ENCODE results near the gene PARD3B. TPM values are rescaled to one million over a fixed set of nuclear protein-coding genes. Genes with fewer than 3 reads are reported as not detected.

Gene PARD3B
- total RNA-seq, 1 experiment from 2014 or later, result 3.6 TPM

DNA sequence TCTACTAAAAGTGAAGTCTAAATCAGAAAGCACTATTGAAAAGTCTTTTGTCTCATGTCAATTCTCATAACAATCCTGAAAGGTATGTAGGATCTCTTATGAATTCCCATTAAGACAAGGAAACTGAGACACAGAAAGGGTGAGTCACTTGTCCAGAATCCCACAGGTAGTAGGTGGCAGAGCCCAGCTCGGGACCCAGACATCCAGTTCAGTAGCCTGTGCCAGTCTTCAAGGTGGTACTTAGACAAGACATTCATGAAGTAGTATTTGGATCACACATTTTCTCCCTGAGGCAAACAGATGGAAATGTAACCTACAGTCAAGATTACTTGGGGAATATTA, 14.8 kb upstream of the PARD3B start:
- ChIA-PET POLR2A (no interaction called here), CTCF (interaction anchor here (0.6 kb wide), 1 partner anchor 1818 kb away, joined by 4 read pairs; no protein-coding TSS in a partner anchor)
- no peak overlapping the region for H3K27ac ChIP-seq (ENCODE audit: low read length)
- TF ChIP-seq SIN3A (IDR thresholded peaks at IDR 0.05; ENCODE audit: borderline replicate concordance, insufficient read depth, low read depth, low read length) (no peak), TCF7L2 (IDR thresholded peaks at IDR 0.05; ENCODE audit: low read depth, low read length) (no peak)
- ATAC-seq (no peak), DNase-seq (ENCODE audit: low read depth, low spot score) (no peak)
- no TSS peak for BruUV-seq (replicated peaks)
- H3K36me3 ChIP-seq (ENCODE audit: control insufficient read depth, insufficient read depth, low read length), result no peaks in the 10 kb centered on the region
- intact Hi-C loops (cut with micrococcal nuclease; ENCODE audit: unreplicated experiment), result no loop called here
- H3K9me3 ChIP-seq (ENCODE audit: control insufficient read depth, insufficient read depth, low read depth, low read length), result no peaks in the 10 kb centered on the region
- H3K4me1 ChIP-seq (ENCODE audit: control insufficient read depth, insufficient read depth, low read length), result no peaks in the 10 kb centered on the region
- H3K4me3 ChIP-seq (ENCODE audit: low read depth in 2 of 2, low read length in 2 of 2), result no peak overlapping the region
- H3K27me3 ChIP-seq (ENCODE audit: control insufficient read depth, insufficient read depth, low read length), result no peaks in the 10 kb centered on the region
- in situ Hi-C loops (cut with HindIII; ENCODE audit: low pct_unique_long_range_greater_than_20kb, low sequenced_read_pairs), result no loop called here

DNA sequence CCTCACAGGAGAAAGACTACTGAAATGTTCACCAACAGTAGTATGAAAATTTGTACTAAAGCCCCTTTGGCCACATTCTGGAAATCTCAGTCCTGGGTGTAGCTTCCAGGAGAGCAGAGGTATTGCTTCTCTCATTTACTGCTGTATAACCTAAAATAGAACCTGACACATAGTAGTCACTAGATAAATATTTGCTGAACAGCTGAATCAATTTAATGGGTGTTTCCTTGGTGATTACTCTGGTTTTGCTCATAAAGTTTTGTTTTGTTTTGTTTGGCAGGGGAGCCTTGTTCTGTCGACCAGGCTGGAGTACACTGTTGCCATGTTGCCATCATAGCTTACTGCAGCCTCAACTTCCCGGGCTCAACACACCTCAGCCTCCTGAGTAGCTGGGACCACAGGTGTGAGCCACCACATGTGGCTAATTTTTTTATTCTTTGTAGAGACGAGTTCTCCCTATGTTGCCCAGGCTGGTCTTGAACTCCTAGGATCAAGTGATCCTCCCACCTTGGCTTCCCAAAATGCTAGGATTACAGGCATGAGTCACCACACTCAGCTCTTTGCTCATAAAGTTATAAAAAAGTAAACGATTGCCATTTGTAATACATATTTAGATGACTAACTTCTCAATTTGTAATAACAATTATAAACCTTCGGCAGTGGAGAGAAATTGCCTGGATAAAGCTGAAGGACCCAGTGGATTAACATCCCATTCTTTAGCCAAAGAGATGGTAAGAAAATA, 11.5 kb upstream of the PARD3B start:
- H3K27me3 ChIP-seq (ENCODE audit: control insufficient read depth, insufficient read depth, low read length), result no peaks in the 10 kb centered on the region
- H3K27ac ChIP-seq (ENCODE audit: low read length), result no peak overlapping the region
- ATAC-seq (no peak), DNase-seq (ENCODE audit: low read depth, low spot score) (peak; percentile 54)
- no peaks in the 10 kb centered on the region for H3K36me3 ChIP-seq (ENCODE audit: control insufficient read depth, insufficient read depth, low read length)
- no peak overlapping the region for H3K4me3 ChIP-seq (ENCODE audit: low read depth in 2 of 2, low read length in 2 of 2)
- in situ Hi-C loops (cut with HindIII; ENCODE audit: low pct_unique_long_range_greater_than_20kb, low sequenced_read_pairs), result no loop called here
- CTCF ChIA-PET, result no interaction called here
- no TSS peak for BruUV-seq (replicated peaks)
- POLR2A ChIA-PET, result no interaction called here
- TF ChIP-seq, protein P1, sequence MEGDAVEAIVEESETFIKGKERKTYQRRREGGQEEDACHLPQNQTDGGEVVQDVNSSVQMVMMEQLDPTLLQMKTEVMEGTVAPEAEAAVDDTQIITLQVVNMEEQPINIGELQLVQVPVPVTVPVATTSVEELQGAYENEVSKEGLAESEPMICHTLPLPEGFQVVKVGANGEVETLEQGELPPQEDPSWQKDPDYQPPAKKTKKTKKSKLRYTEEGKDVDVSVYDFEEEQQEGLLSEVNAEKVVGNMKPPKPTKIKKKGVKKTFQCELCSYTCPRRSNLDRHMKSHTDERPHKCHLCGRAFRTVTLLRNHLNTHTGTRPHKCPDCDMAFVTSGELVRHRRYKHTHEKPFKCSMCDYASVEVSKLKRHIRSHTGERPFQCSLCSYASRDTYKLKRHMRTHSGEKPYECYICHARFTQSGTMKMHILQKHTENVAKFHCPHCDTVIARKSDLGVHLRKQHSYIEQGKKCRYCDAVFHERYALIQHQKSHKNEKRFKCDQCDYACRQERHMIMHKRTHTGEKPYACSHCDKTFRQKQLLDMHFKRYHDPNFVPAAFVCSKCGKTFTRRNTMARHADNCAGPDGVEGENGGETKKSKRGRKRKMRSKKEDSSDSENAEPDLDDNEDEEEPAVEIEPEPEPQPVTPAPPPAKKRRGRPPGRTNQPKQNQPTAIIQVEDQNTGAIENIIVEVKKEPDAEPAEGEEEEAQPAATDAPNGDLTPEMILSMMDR (IDR thresholded peaks at IDR 0.05), result no peak
- TF ChIP-seq, protein P2, sequence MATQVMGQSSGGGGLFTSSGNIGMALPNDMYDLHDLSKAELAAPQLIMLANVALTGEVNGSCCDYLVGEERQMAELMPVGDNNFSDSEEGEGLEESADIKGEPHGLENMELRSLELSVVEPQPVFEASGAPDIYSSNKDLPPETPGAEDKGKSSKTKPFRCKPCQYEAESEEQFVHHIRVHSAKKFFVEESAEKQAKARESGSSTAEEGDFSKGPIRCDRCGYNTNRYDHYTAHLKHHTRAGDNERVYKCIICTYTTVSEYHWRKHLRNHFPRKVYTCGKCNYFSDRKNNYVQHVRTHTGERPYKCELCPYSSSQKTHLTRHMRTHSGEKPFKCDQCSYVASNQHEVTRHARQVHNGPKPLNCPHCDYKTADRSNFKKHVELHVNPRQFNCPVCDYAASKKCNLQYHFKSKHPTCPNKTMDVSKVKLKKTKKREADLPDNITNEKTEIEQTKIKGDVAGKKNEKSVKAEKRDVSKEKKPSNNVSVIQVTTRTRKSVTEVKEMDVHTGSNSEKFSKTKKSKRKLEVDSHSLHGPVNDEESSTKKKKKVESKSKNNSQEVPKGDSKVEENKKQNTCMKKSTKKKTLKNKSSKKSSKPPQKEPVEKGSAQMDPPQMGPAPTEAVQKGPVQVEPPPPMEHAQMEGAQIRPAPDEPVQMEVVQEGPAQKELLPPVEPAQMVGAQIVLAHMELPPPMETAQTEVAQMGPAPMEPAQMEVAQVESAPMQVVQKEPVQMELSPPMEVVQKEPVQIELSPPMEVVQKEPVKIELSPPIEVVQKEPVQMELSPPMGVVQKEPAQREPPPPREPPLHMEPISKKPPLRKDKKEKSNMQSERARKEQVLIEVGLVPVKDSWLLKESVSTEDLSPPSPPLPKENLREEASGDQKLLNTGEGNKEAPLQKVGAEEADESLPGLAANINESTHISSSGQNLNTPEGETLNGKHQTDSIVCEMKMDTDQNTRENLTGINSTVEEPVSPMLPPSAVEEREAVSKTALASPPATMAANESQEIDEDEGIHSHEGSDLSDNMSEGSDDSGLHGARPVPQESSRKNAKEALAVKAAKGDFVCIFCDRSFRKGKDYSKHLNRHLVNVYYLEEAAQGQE (IDR thresholded peaks at IDR 0.05; ENCODE audit: insufficient read depth in 1 of 2, low read depth in 2 of 2, low read length in 1 of 2), result no peak
- TF ChIP-seq TCF7L2 (IDR thresholded peaks at IDR 0.05; ENCODE audit: low read depth, low read length), result no peak
- no peak for TF ChIP-seq POLR2AphosphoS5 (IDR thresholded peaks at IDR 0.05; ENCODE audit: low read depth, low read length)
- TF ChIP-seq SIN3A (IDR thresholded peaks at IDR 0.05; ENCODE audit: borderline replicate concordance, insufficient read depth, low read depth, low read length), result no peak
- no peaks in the 10 kb centered on the region for H3K4me1 ChIP-seq (ENCODE audit: control insufficient read depth, insufficient read depth, low read length)
- intact Hi-C loops (cut with micrococcal nuclease; ENCODE audit: unreplicated experiment), result no loop called here
- no peaks in the 10 kb centered on the region for H3K9me3 ChIP-seq (ENCODE audit: control insufficient read depth, insufficient read depth, low read depth, low read length)

DNA sequence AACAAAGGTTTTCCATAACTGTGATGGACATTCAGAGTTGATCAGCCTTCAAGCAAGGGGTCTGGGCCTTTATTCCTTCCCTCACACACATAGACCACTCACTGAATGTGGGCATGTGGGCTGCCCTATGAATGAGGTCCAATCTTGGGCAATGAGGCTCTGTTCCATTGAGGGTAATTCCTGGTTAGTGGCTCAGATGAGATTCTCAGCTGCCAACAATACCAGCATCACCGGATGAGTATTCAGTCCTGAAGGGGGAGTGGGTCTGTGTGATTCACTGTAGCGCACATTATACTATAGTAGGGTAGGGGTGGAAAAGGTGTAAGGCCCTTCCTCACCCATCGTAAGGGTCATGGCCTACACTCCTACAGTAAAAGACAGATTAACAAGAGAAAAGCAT, 9.9 kb upstream of the PARD3B start:
- no peak for ATAC-seq

More for the DNA sequence above, 9.9 kb upstream of the PARD3B start:
- ChIA-PET POLR2A (no interaction called here), CTCF (no interaction called here)
- H3K27ac ChIP-seq (ENCODE audit: low read length), result no peak overlapping the region
- no peak for DNase-seq (ENCODE audit: low read depth, low spot score)
- no peaks in the 10 kb centered on the region for H3K9me3 ChIP-seq (ENCODE audit: control insufficient read depth, insufficient read depth, low read depth, low read length)
- BruUV-seq (replicated peaks), result no TSS peak
- no peak overlapping the region for H3K4me3 ChIP-seq (ENCODE audit: low read depth in 2 of 2, low read length in 2 of 2)
- H3K4me1 ChIP-seq (ENCODE audit: control insufficient read depth, insufficient read depth, low read length), result no peaks in the 10 kb centered on the region
- in situ Hi-C loops (cut with HindIII; ENCODE audit: low pct_unique_long_range_greater_than_20kb, low sequenced_read_pairs) (no loop called here), intact Hi-C loops (cut with micrococcal nuclease; ENCODE audit: unreplicated experiment) (no loop called here)
- no peak for TF ChIP-seq POLR2AphosphoS5 (IDR thresholded peaks at IDR 0.05; ENCODE audit: low read depth, low read length)
- TF ChIP-seq, protein P2 (IDR thresholded peaks at IDR 0.05; ENCODE audit: insufficient read depth in 1 of 2, low read depth in 2 of 2, low read length in 1 of 2), result no peak
- no peaks in the 10 kb centered on the region for H3K27me3 ChIP-seq (ENCODE audit: control insufficient read depth, insufficient read depth, low read length)
- no peaks in the 10 kb centered on the region for H3K36me3 ChIP-seq (ENCODE audit: control insufficient read depth, insufficient read depth, low read length)

All from Panc1 (cell line).